GM12878 (cell line): ENCODE data around the gene MAP4K1. TPM values are rescaled to one million over a fixed set of nuclear protein-coding genes. Genes with fewer than 3 reads are reported as not detected.

Experiments used
- ATAC-seq: fragments of 200-7000 bp; cut with Tn5 transposase; 3 replicates; pipeline ENCODE4 v1.9.1; 2020; ENCODE audit warnings: mild to moderate bottlenecking, moderate library complexity
- BruUV-seq: library from RNA; stranded (reverse); fragments of 400-500 nt; replicated peaks from 2 replicates; lab custom pipeline; 2021; lab: Mats Ljungman, UMichigan
- CTCF ChIA-PET: fragments of 300-600 bp; sonication (Branson Sonifier 250); formaldehyde crosslinking; extraction: SDS; loops from one replicate; lab custom pipeline; 2021; ENCODE audit warnings: inconsistent platforms; lab: Yijun Ruan, JAX
- POLR2A ChIA-PET: fragments of 350-600 bp; formaldehyde crosslinking; extraction: SDS; loops from one replicate; lab custom pipeline; 2021; ENCODE audit warnings: inconsistent platforms; lab: Charles Lee
- RAD21 ChIA-PET: fragments of 300-600 bp; sonication (Branson Sonifier 250); formaldehyde crosslinking; loops from one replicate; lab custom pipeline; 2023; ENCODE audit warnings: antibody characterized with exemption; ENCODE audit not compliant: unreplicated experiment; lab: Charles Lee
- SMC1A ChIA-PET: fragments of 300-600 bp; sonication (Branson Sonifier 250); formaldehyde crosslinking; loops from one replicate; lab custom pipeline; 2023; ENCODE audit not compliant: unreplicated experiment, uncharacterized antibody; lab: Charles Lee
- DNase-seq: peaks from one replicate; pipeline ENCODE4 v3.0.0-alpha.2; 2011; ENCODE audit warnings: low read depth, low spot score
- FAIRE-seq: peaks from 3 replicates; lab custom pipeline; 2011; peaks lifted over from hg19 to GRCh38; lab: Jason Lieb, UNC
- H2AFZ ChIP-seq: 2 replicates; pipeline ENCODE4 v1.6.0; 2011; ENCODE audit warnings: low read depth, low read length, control low read depth; ENCODE audit not compliant: control insufficient read depth
- H3K27ac ChIP-seq: 2 replicates; pipeline ENCODE4 v1.5.1; 2011; ENCODE audit warnings: control low read depth; ENCODE audit not compliant: control insufficient read depth, insufficient read depth
- H3K27me3 ChIP-seq, 2 experiments: replicated peaks in 1 of 2; 2 replicates each; pipeline versions ENCODE4 v1.6.0 to v1.6.1; 2011; ENCODE audit warnings: low read length in 1 of 2; ENCODE audit not compliant: control insufficient read depth in 2 of 2, insufficient read depth in 2 of 2
- H3K36me3 ChIP-seq, 2 experiments: 2 replicates each; pipeline ENCODE4 v1.5.1; 2011; ENCODE audit warnings: low read length in 1 of 2; ENCODE audit not compliant: control insufficient read depth in 2 of 2, insufficient read depth in 2 of 2
- H3K4me1 ChIP-seq: 2 replicates; pipeline ENCODE4 v1.6.1; 2011; ENCODE audit warnings: mild to moderate bottlenecking, low read length, moderate library complexity, mixed read lengths; ENCODE audit not compliant: control insufficient read depth, insufficient read depth
- H3K4me2 ChIP-seq: 2 replicates; pipeline ENCODE4 v1.6.0; 2011; ENCODE audit warnings: control low read depth; ENCODE audit not compliant: control insufficient read depth, insufficient read depth
- H3K4me3 ChIP-seq: fragments of 200-600 bp; sonication (generic); 2 replicates; pipeline ENCODE4 v1.5.1; 2016
- H3K79me2 ChIP-seq: 2 replicates; pipeline ENCODE4 v1.6.0; 2011; ENCODE audit warnings: low read length; ENCODE audit not compliant: control insufficient read depth, insufficient read depth
- H3K9ac ChIP-seq: 2 replicates; pipeline ENCODE4 v1.8.0; 2011; ENCODE audit warnings: low read length, control low read depth, mixed read lengths; ENCODE audit not compliant: control insufficient read depth, insufficient read depth
- H3K9me3 ChIP-seq: replicated peaks from 3 replicates; pipeline ENCODE4 v1.5.1; 2011; ENCODE audit warnings: mild to moderate bottlenecking, low read length; ENCODE audit not compliant: control insufficient read depth, insufficient read depth
- H4K20me1 ChIP-seq: 2 replicates; pipeline ENCODE4 v1.6.0; 2011; ENCODE audit not compliant: control insufficient read depth, insufficient read depth
- CBFB ChIP-seq: IDR thresholded peaks from 2 replicates; pipeline ENCODE4 v1.6.1; 2016; ENCODE audit warnings: antibody characterized with exemption, low read depth
- FOXM1 ChIP-seq: IDR thresholded peaks from 2 replicates; pipeline ENCODE4 v1.6.1; 2012; ENCODE audit warnings: low read depth, mild to moderate bottlenecking, inconsistent platforms, low read length, moderate library complexity
- HCFC1 ChIP-seq: fragments of 150-350 bp; IDR thresholded peaks from 2 replicates; pipeline ENCODE4 v1.6.1; 2014; ENCODE audit warnings: low read length
- MAX ChIP-seq: IDR thresholded peaks from 2 replicates; pipeline ENCODE4 v1.6.1; 2012; ENCODE audit warnings: low read depth, low read length, improper control_type of control experiment
- MEF2B ChIP-seq: fragments of 450-650 bp; IDR thresholded peaks from 2 replicates; pipeline ENCODE4 v1.6.1; 2018; ENCODE audit warnings: mild to moderate bottlenecking, moderate library complexity; ENCODE audit not compliant: partially characterized antibody, poor library complexity, severe bottlenecking
- NBN ChIP-seq: fragments of 450-650 bp; IDR thresholded peaks from 2 replicates; pipeline ENCODE4 v1.6.1; 2016
- RB1 ChIP-seq: fragments of 450-650 bp; formaldehyde crosslinking; IDR thresholded peaks from 2 replicates; pipeline ENCODE4 v1.6.1; 2017; ENCODE audit warnings: mild to moderate bottlenecking, borderline replicate concordance
- SIX5 ChIP-seq: IDR thresholded peaks from 2 replicates; pipeline ENCODE4 v1.6.1; 2011; ENCODE audit warnings: mild to moderate bottlenecking, low read depth, low read length, moderate library complexity; ENCODE audit not compliant: severe bottlenecking
- SMAD1 ChIP-seq: fragments of 450-650 bp; IDR thresholded peaks from 2 replicates; pipeline ENCODE4 v1.6.1; 2018; ENCODE audit warnings: mild to moderate bottlenecking, low read depth; ENCODE audit not compliant: partially characterized antibody
- SPI1 ChIP-seq: IDR thresholded peaks from 2 replicates; pipeline ENCODE4 v1.6.1; 2011; ENCODE audit warnings: low read depth, mild to moderate bottlenecking, low read length, moderate library complexity, borderline replicate concordance; ENCODE audit not compliant: insufficient read depth
- TCF12 ChIP-seq: IDR thresholded peaks from 2 replicates; pipeline ENCODE4 v1.6.1; 2011; ENCODE audit warnings: low read depth, mild to moderate bottlenecking, low read length
- USF1 ChIP-seq: IDR thresholded peaks from 2 replicates; pipeline ENCODE4 v1.6.1; 2011; ENCODE audit warnings: borderline replicate concordance, low read depth, mild to moderate bottlenecking, moderate library complexity, mixed read lengths, low read length; ENCODE audit not compliant: insufficient read depth; ENCODE audit errors: extremely low read length
- ZBTB40 ChIP-seq: fragments of 450-650 bp; IDR thresholded peaks from 2 replicates; pipeline ENCODE4 v1.6.1; 2016; ENCODE audit warnings: mild to moderate bottlenecking, moderate library complexity, borderline replicate concordance
- ZNF384 ChIP-seq: IDR thresholded peaks from 2 replicates; pipeline ENCODE4 v1.6.1; 2012; ENCODE audit warnings: low read depth, mild to moderate bottlenecking, low read length, improper control_type of control experiment, borderline replicate concordance
- WGBS: methylation state at CpG from one replicate; pipeline ENCODE4 v1.1.6; 2016; ENCODE audit warnings: low lambda C conversion rate; ENCODE audit not compliant: insufficient replicate concordance, insufficient coverage; ENCODE audit errors: missing lambda C conversion rate; 5-methylcytosine and 5-hydroxymethylcytosine counted together
- in situ Hi-C: fragments of 300-500 bp; cut with MboI; formaldehyde crosslinking; loops from 9 replicates; pipeline ENCODE4 v1.14.3; 2018; ENCODE audit warnings: mixed read lengths
- intact Hi-C: fragments of 100-400 bp; cut with micrococcal nuclease; formaldehyde crosslinking; loops from one replicate; pipeline ENCODE4 v1.14.2; 2022; ENCODE audit not compliant: unreplicated experiment
- polyA plus RNA-seq, 11 experiments: library from polyadenylated mRNA; depleted of rRNA in 4 of 11; unstranded in 6 of 11; stranded (reverse) in 5 of 11; fragments of >200 nt; fragmentation: Nextera tagmentation in 4 of 11; fragmentation: Illumina TruSeq in 1 of 11; extraction: Ambion mirVana in 4 of 11; extraction: Trizol in 1 of 11; gene quantifications; 1 replicate in 1 of 11; 2 replicates in 10 of 11; pipeline versions ENCODE4 v1.2.1 to v1.2.3, GENCODE V29; 2011 to 2016; ENCODE audit warnings: inconsistent platforms in 2 of 11, missing spikeins in 2 of 11, low read depth in 1 of 11
- total RNA-seq, 4 experiments: library from RNA; depleted of rRNA in 3 of 4; stranded (reverse); fragments of >200 nt in 3 of 4; fragmentation: Illumina TruSeq in 1 of 4; extraction: Trizol in 1 of 4; gene quantifications; 2 replicates each; pipeline versions ENCODE4 v1.2.1 to v1.2.3, GENCODE V29; 2013 to 2021
- TF ChIP-seq, protein P1 (sequence below): IDR thresholded peaks from 2 replicates; pipeline ENCODE4 v1.6.1; 2012; ENCODE audit warnings: low read length, inconsistent platforms
- TF ChIP-seq, protein P2 (sequence below): IDR thresholded peaks from 2 replicates; pipeline ENCODE4 v1.6.1; 2011; ENCODE audit warnings: borderline replicate concordance, low read depth, mild to moderate bottlenecking, moderate library complexity, low read length; ENCODE audit not compliant: insufficient read depth, poor library complexity, severe bottlenecking

MAP4K1 gene
- total and polyA plus RNA-seq, 10 of the 15 experiments (the other 5 are each of a cell fraction or from before 2014, with no cell fraction given): 39.2 to 306 (median 140) TPM

DNA sequence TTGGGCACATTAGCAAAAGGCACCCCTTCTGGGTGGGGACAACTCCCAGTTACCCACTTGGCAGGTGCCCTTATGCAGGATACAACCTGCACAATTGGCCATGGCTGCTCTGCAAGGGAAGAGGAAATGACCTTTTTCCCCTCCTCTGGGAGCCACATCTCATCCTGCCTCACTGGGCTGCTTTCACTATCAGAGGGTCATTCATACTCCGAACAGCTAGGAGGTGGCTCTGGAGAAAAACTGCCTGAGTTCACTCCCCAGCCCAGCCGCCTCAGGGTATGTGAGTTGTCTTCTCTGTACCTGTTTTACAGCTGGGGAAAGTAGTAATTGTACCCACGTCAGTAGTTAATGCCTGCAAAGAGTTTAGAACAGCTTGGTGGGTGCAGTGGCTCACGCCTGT is 22.6 kb upstream of the MAP4K1 start:
- in situ Hi-C loops (loop anchor here (25.0 kb wide), 1 partner anchor 228 kb away; the partner anchor contains the start of gene FAM98C), intact Hi-C loops (no loop called here)
- ChIA-PET SMC1A (interaction anchor here (1.2 kb wide), 1 partner anchor 88 kb away, joined by 3 read pairs; no protein-coding TSS in a partner anchor), RAD21 (interaction anchor here (1.0 kb wide), 1 partner anchor 290 kb away, joined by 3 read pairs; the partner anchor contains the start of genes MRPS12 and SARS2), CTCF (interaction anchor here (0.6 to 1.4 kb wide), 5 partner anchors 66 to 289 kb away, joined by 3 to 4 read pairs (median 3); no protein-coding TSS in a partner anchor), POLR2A (no interaction called here)
- Histone ChIP-seq H3K9me3 (no peaks in the 10 kb centered on the region), H3K4me1 (peaks cover 12% of the 10 kb centered on the region), H3K36me3 (peaks cover 4 to 11% of the 10 kb centered on the region in 2 experiments), H3K4me3 (no peak overlapping the region), H3K27ac (no peak overlapping the region), H3K27me3 (no peaks in the 10 kb centered on the region), H2AFZ (no peak overlapping the region), H3K4me2 (no peak overlapping the region), H4K20me1 (no peaks in the 10 kb centered on the region), H3K9ac (no peak overlapping the region), H3K79me2 (no peaks in the 10 kb centered on the region)
- 63% methylated on average over 4 of the region's 4 CpGs for WGBS
- ATAC-seq (no peak), FAIRE-seq (no peak), DNase-seq (no peak)
- no TSS peak for BruUV-seq
- TF ChIP-seq, protein P1, sequence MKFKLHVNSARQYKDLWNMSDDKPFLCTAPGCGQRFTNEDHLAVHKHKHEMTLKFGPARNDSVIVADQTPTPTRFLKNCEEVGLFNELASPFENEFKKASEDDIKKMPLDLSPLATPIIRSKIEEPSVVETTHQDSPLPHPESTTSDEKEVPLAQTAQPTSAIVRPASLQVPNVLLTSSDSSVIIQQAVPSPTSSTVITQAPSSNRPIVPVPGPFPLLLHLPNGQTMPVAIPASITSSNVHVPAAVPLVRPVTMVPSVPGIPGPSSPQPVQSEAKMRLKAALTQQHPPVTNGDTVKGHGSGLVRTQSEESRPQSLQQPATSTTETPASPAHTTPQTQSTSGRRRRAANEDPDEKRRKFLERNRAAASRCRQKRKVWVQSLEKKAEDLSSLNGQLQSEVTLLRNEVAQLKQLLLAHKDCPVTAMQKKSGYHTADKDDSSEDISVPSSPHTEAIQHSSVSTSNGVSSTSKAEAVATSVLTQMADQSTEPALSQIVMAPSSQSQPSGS: no peak
- TF ChIP-seq NBN (no peak), USF1 (no peak), SPI1 (no peak), RB1 (no peak), CBFB (no peak), MAX (no peak), TCF12 (no peak), MEF2B (no peak), ZBTB40 (no peak), SMAD1 (no peak), ZNF384 (no peak), HCFC1 (no peak), SIX5 (no peak), FOXM1 (no peak)
- TF ChIP-seq, protein P2, sequence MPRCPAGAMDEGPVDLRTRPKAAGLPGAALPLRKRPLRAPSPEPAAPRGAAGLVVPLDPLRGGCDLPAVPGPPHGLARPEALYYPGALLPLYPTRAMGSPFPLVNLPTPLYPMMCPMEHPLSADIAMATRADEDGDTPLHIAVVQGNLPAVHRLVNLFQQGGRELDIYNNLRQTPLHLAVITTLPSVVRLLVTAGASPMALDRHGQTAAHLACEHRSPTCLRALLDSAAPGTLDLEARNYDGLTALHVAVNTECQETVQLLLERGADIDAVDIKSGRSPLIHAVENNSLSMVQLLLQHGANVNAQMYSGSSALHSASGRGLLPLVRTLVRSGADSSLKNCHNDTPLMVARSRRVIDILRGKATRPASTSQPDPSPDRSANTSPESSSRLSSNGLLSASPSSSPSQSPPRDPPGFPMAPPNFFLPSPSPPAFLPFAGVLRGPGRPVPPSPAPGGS: no peak
